ENCODE data around the gene PLXNC1. TPM values are rescaled to one million over a fixed set of nuclear protein-coding genes. Genes with fewer than 3 reads are reported as not detected.

The PLXNC1 gene
- total and polyA plus RNA-seq, 2 of the 8 experiments (the other 6 are each of a cell fraction or from before 2014, with no cell fraction given) = 0.83 to 2.0 TPM

GRCh38 chr12:94297096-94297699 lies 148.8 kb downstream of the PLXNC1 start:
- Histone ChIP-seq H2BK15ac (ENCODE audit: low read length) (no peak overlapping the region), H4K5ac (ENCODE audit: insufficient read length, low read depth, low read length) (no peak overlapping the region), H3K79me2 (ENCODE audit: control insufficient read depth in 1 of 2, insufficient read depth in 2 of 2, low read length in 2 of 2) (no peaks in the 10 kb centered on the region), H3K18ac (ENCODE audit: extremely low read depth, low read length) (no peak overlapping the region), H3K9ac (replicated peaks in 1 of 4; ENCODE audit: extremely low read depth in 1 of 4, low read depth in 3 of 4, low read length in 3 of 4) (no peak overlapping the region), H4K8ac (ENCODE audit: extremely low read depth, insufficient read depth, low read length) (no peak overlapping the region), H4K91ac (replicated peaks; ENCODE audit: insufficient read length, low read length) (no peak overlapping the region), H3K79me1 (ENCODE audit: low read depth, low read length) (no peaks in the 10 kb centered on the region), H3K4me3 (ENCODE audit: extremely low read depth in 1 of 4, insufficient read depth in 2 of 4, low read depth in 3 of 4, low read length in 4 of 4) (no peak overlapping the region), H2AK5ac (ENCODE audit: low read depth, low read length) (no peak overlapping the region), H3K27ac (ENCODE audit: low read depth, low read length) (no peak overlapping the region), H2BK12ac (ENCODE audit: low read depth, low read length) (no peak overlapping the region), H3K27me3 (replicated peaks in 1 of 4; ENCODE audit: control insufficient read depth in 3 of 4, extremely low read depth in 1 of 4, insufficient read depth in 3 of 4, low read length in 3 of 4) (no peaks in the 10 kb centered on the region), H3K14ac (ENCODE audit: insufficient read length) (no peak overlapping the region), H2BK120ac (replicated peaks; ENCODE audit: low read depth, low read length) (no peak overlapping the region), H2AFZ (ENCODE audit: low read length) (no peak overlapping the region), H3K4me1 (replicated peaks in 1 of 4; ENCODE audit: control insufficient read depth in 3 of 4, insufficient read depth in 4 of 4, low read length in 3 of 4) (no peaks in the 10 kb centered on the region), H3K4me2 (ENCODE audit: insufficient read depth in 1 of 2, low read depth in 2 of 2, low read length in 2 of 2) (no peak overlapping the region), H2BK5ac (ENCODE audit: low read depth, low read length) (no peak overlapping the region), H3K56ac (replicated peaks; ENCODE audit: insufficient read length, low read depth, low read length) (no peak overlapping the region), H3K23me2 (ENCODE audit: low read depth, low read length) (no peaks in the 10 kb centered on the region), H3K36me3 (ENCODE audit: control insufficient read depth in 2 of 4, insufficient read depth in 4 of 4, low read length in 3 of 4) (peaks cover 0 to 3% (median 0%) of the 10 kb centered on the region in 4 experiments; a peak in 2 of 8 replicates), H4K20me1 (replicated peaks in 1 of 2; ENCODE audit: control insufficient read depth in 1 of 2, insufficient read depth in 2 of 2, low read length in 2 of 2) (no peaks in the 10 kb centered on the region), H3K4ac (replicated peaks; ENCODE audit: insufficient read length, low read depth, low read length) (no peak overlapping the region), H3K9me3 (ENCODE audit: insufficient read depth in 2 of 2, low read depth in 1 of 2, low read length in 1 of 2) (no peaks in the 10 kb centered on the region), H3K23ac (ENCODE audit: insufficient read length) (no peak overlapping the region), H2BK20ac (ENCODE audit: low read length) (no peak overlapping the region)
- FAIRE-seq = no peak
- ChIA-PET CTCF (ENCODE audit: partially characterized antibody) (interaction anchor here (1.2 kb wide), 1 partner anchor 92 kb away, joined by 3 read pairs; no protein-coding TSS in a partner anchor), POLR2A (ENCODE audit: partially characterized antibody) (no interaction called here)
- DNase-seq (ENCODE audit: low read depth in 1 of 2, low spot score in 2 of 2) = no peak
- WGBS, 2 experiments (ENCODE audit: extremely low coverage in 1 of 2, insufficient coverage in 1 of 2, insufficient read length in 1 of 2, insufficient replicate concordance in 2 of 2, low coverage in 1 of 2, low lambda C conversion rate in 2 of 2, missing lambda C conversion rate in 1 of 2) = 97% methylated on average over 6 of the region's 6 CpGs; no CpG with 5 or more reads in 1 of the 2 experiments
- no peak for TF ChIP-seq SIX5 (IDR thresholded peaks at IDR 0.05; ENCODE audit: low read depth, low read length)
- TF ChIP-seq BCL11A (IDR thresholded peaks at IDR 0.05; ENCODE audit: low read depth in 2 of 2, low read length in 2 of 2) = no peak
- TF ChIP-seq FOSL1 (IDR thresholded peaks at IDR 0.05; ENCODE audit: insufficient read depth, low read depth, low read length) = no peak
- no peak for TF ChIP-seq GABPA (IDR thresholded peaks at IDR 0.05; ENCODE audit: borderline replicate concordance, insufficient read depth, low read length)
- no peak for TF ChIP-seq YY1 (IDR thresholded peaks at IDR 0.05; ENCODE audit: low read depth, low read length)
- TF ChIP-seq CHD2 (IDR thresholded peaks at IDR 0.05; ENCODE audit: low read length) = no peak
- TF ChIP-seq RFX5 (IDR thresholded peaks at IDR 0.05; ENCODE audit: borderline replicate concordance, low read depth, low read length) = no peak
- no peak for TF ChIP-seq KDM1A (IDR thresholded peaks at IDR 0.05; ENCODE audit: borderline replicate concordance, low read length)
- TF ChIP-seq KDM4A (IDR thresholded peaks at IDR 0.05; ENCODE audit: low read depth, low read length, severe bottlenecking) = no peak
- TF ChIP-seq SAP30 (IDR thresholded peaks at IDR 0.05; ENCODE audit: insufficient read depth, insufficient replicate concordance, low read length) = no peak
- TF ChIP-seq JUND (IDR thresholded peaks at IDR 0.05; ENCODE audit: low read length) = no peak
- no peak for TF ChIP-seq SP2 (IDR thresholded peaks at IDR 0.05; ENCODE audit: low read length)
- no peak for TF ChIP-seq HDAC2 (IDR thresholded peaks at IDR 0.05; ENCODE audit: borderline replicate concordance in 1 of 2, low read depth in 2 of 2, low read length in 2 of 2)
- TF ChIP-seq POU5F1 (IDR thresholded peaks at IDR 0.05; ENCODE audit: low read depth, low read length) = no peak
